HG03558 (cell line): Measurements from ENCODE around the gene IER5L.
"Not testable (repeated sequence)": the region's sequence is repeated elsewhere in the genome, so short reads cannot be mapped to it uniquely, and the experiment has no call there.

Experiments used
- ATAC-seq: cut with Tn5 transposase; IDR thresholded peaks from one replicate; pipeline ENCODE4 v1.9.1; 2021; ENCODE audit warnings: moderate number of reproducible peaks; ENCODE audit not compliant: unreplicated experiment; ENCODE audit errors: extremely low read depth

The IER5L gene

DNA sequence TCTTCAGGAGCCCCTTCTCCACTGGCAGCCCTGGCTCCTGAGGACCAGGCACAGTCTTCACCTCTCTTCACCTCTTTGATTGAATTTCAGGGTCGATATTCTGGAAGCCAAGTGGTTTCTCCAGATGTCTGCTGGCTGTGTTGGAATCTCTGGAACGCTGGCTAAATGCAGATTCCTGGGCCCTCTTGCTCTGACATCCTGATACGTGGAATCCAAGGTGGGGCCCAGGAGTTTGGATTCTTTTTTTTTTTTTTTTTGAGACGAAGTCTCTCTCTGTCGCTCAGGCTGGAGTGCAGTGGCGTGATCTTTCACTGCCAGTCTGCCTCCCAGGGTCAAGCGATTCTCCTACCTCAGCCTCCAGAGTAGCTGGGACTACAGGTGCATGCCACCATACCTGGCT lies 26.8 kb upstream of the IER5L start:
- ATAC-seq = no peak

DNA sequence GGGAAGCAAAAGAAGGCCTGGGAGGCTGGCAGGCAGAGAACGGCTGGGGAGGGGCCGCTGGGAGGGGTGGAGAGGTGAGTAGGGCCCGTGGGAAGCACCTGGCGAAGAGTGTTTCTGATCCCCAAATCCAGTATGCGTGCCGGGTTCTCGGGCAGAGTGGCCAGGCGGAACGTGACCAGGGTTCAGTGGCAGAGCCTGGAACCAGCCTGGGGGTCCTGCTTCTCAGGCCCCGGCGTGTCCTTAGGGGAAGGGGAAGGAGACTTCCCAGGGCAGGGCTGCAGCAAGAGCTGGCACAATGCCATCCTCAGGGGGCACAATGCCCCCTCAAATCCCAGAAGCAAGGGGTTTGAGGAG lies 25.5 kb upstream of the IER5L start:
- ATAC-seq = no peak

DNA sequence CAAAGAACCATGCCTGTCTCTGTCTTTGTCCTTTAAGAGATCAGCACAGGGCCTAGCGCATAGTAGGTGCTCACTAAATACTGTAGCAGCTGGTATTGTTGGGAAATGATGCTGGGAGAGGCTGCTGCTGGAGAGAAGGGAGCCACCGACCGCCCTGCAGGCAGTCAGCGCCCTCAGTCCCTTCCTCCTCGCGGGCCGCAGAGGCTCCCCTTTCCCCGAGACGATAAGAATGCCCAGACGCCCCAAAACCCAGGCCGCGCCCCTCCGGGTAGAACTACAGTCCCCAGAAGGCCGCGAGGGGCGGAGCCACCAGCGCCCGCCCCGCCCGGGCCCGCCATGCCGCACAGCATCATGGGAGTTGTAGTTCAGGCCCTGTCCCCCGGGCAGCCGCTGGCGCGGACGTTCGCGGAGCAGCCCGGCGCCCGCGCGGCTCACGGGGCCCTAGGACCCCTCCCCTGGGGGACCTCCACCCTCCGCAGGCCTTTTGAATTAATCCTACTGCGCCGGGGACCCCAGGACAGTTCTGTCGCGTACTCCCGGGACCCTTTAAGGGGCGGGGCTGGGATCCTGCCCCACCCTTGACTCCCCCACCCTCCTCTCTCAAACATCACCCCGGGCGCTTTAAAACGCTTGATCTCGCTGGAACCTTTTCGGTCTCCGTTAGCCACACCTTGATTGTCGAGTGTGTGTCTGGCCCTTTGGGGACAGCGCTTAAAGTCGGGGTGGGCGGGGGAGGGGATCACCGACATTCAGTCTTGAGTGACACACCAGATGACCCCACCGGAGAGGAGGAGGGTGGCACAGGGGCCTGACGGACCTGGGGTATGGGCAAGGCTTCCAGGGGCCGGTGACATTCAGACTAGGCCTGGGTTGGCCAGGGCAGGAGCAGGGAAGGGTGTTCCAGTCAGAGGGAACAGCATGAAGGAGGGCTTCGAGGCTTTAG lies 24.8 kb upstream of the IER5L start:
- ATAC-seq = no peak

DNA sequence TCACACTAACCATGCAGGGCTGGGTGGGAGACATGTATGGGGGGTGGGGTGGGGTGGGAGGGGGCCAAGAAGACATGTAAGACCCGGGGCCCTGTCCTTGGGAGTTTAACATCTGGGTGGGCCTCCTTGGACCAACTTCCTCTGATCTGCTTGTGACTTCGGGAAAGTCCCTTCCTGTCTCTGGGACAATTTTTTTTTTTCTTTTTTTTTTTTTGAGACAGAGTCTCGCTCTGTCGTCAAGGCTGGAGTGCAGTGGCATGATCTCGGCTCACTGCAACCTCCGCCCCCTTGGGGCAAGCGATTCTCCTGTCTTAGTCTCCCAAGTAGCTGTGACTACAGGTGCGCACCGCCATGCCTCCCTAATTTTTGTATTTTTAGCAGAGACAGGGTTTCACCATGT lies 23.8 kb upstream of the IER5L start:
- ATAC-seq = no peak

DNA sequence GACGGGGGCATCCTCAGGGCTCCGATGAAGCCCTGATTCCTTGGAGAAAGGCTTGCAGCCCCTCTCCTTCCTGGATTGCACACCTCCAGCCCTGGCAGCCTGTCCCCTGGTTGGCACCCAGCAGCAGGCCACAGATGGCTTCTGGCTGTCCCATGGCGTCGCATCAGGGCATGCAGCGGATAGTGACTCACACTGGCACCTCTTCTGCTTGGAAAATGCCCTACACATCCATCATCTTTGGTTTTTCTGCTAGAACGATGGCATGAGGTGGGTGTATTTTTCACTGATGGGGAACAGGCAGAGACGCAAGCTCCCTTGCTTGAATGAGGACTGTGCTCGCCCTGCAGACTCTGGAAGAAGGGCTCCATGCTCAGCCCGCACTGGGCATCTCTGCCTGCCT lies 23.2 kb upstream of the IER5L start:
- no peak for ATAC-seq

DNA sequence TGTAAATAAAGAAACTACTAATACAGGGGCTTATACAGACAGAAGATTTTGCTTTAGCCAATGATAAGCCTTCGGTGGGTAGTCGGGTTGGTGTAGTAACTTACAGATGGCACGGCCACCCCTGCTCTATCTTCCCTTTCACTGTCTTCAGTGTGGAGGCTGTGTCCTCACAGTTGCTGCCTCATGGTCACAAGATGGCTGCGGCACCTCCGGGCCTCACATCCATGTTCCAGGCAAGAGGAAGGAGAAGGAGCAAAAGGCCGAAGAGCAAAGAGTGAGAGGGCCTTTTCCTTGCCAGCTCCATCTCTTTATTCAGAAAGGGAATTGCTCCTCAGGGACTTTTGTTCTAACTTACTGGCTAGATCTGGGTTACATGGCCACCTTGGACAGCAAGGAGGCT lies 22.2 kb upstream of the IER5L start:
- ATAC-seq = no peak

DNA sequence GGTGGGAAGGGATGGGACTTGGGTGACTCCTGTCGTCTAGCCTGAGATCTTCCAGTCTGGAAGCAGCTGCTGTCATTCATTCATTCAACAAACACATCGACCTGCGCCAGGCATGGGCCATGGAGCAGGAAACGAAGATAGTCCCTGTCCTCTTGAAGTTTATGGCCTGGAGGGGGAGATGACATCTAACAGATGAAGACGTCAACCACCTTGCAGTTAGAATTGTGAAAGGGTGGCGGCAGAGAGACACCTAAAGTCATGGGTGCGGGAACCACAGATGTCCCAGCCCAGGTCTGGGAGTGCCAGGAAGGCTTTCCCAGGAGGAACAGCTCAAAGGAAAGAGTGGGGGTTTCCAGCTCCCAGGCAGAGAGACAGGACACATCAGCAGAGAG lies 21.0 kb upstream of the IER5L start:
- no peak for ATAC-seq

DNA sequence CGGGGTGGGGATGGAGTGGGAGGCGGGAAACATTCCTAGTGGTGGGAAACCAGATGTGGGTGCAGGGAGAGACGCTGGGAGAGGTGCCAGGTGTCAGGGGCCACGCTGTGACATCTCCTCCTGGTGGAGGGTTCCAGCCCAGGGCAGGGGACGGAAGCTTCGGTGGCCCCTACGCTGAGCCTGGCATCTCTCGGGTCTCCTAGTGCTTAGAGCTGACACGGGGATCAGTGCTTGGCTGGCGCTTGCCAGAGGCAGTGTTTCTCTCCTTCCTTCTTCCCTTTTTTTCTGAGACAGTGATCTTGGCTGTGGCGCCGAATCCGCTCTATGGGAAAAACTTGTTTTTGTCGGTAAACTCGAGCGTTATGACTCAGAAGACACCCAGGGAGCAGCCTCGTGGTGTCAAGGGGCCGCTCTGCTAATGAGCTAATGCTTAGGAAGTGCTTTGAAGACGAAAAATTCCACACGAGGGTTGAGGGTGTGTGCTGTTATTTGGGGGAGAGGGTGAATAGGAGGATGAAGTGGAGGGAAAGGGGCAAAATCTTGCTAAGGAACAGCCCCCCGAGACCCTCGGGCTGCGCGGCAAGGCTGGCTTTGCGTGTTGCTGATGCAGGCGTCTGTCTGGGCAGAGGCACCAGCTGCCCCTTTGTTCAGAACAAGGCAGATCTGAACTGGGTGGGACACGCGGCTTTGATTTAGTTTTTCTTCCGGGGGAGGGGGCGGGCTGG lies 20.4 kb upstream of the IER5L start:
- no peak for ATAC-seq

DNA sequence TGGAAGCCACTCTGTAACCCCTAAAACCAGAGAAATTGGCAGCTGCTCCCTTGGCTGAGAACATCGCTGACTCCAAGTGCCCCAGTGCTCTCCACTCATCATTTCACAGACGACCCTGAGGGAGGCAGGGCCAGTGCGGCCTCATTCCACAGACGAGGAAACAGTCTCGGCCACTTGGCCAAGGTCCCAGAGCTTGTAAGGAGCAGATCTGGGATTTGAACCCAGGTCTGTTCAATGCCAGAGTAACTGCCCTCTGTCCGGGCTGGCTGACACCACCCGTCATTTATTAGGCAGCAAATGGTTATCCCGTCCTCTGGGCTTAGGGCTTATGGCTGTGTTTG lies 19.9 kb upstream of the IER5L start:
- ATAC-seq = no peak

DNA sequence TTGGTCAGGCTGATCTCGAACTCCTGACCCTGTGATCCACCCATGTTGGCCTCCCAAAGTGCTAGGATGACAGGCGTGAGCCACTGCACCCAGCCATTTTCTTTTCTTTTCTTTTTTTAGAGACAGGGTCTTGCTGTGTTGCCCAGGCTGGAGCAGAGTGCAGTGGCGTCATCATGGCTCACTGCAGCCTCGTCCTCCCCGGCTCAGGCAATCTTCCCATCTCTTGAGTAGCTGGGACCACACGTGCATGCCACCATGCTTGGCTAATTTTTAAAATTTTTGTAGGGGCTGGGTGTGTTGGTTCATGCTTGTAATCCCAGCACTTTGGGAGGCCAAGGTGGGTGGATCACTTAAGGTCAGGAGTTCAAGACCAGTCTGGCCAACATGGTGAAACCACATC lies 19.0 kb upstream of the IER5L start:
- not testable (repeated sequence) for ATAC-seq

DNA sequence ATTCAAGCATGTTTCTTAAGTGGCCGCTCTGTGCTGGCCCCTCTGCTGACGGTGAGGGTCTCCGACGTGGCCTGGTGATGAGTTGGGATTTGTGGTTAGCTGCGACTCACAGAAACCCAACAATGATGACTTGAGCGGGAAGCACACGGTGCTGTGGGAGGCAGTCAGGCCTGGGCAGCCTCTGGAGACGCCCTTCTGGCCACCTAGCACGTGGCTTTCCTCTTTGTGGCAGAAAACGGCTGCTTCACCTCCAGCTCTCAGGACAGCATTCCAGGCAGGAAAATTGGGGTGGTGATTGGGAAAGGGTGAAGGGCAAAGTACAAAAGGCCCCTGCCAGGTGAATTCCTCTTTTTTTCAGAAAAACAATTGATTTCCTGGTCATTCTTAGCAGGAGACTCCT lies 17.5 kb upstream of the IER5L start:
- no peak for ATAC-seq

DNA sequence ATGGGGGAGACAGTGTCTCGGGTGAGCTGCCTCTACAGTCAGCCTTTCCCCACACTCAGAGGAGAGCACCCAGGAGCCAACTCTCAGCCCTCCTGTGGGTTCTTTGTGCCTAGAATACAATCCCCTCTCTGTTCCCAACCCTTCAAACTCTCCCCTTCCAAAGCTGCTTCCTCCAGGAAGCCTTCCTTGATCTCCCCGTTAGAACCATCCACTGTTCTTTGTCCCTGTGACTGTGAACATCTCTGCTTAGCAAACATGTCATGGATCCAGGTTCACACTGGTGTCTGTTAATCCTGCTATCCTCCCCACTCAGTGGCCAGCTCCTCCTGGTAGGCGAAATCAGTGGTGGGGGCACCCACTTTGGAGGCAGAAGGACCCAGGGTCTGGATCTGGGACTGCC lies 16.2 kb upstream of the IER5L start:
- no peak for ATAC-seq

DNA sequence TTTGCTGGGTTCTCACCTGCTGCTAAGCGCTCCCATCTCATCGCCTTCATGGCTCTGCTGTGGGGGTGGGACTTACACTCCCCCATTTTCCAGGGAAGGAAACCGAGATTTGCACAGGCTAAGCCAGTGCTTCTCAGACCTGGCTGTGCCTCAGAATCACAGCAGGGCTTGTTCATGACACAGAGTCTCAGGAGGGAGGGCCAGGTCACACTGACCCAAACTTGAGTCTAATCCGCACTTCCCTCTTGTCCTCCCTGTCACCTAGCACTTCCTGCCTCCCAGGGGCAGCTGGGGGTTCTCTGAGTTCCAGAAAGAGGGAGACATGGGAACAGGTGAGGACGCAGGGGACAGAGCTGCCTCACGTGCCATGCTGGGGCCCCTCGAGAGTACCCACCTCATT lies 15.6 kb upstream of the IER5L start:
- no peak for ATAC-seq

DNA sequence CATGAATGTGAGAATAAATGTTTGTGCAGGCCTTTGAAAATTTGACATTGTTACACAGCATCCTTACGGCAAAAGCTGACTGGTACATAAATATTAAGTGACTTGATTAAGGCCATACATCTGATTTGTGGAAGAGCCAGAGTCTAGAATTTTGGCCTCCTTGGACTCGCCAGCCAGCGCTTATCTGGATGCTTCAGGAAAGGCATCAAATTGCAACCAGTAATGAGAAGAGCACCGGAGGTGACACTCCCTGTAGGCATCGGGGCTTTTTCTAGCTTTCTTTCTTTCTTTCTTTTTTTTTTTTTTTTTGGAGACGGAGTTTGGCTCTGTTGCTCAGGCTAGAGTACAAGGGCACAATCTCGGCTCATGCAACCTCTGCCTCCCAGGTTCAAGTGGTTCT lies 13.2 kb upstream of the IER5L start:
- ATAC-seq = no peak

DNA sequence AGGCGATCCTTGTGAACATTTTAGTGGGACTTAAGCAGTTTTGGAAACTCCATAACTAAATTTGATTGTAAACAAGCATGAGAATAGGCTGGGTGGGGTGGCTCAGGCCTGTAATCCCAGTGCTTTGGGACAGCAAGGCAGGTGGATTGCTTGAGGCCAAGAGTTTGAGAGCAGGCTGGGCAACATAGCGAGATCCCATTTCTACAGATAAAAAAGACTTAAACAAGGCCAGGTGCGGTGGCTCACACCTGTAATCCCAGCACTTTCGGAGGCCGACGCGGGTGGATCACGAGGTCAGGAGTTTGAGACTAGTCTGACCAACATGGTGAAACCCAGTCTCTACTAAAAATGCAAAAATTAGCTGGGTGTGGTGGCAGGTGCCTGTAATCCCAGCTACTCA lies 11.9 kb upstream of the IER5L start:
- ATAC-seq = not testable (repeated sequence)

DNA sequence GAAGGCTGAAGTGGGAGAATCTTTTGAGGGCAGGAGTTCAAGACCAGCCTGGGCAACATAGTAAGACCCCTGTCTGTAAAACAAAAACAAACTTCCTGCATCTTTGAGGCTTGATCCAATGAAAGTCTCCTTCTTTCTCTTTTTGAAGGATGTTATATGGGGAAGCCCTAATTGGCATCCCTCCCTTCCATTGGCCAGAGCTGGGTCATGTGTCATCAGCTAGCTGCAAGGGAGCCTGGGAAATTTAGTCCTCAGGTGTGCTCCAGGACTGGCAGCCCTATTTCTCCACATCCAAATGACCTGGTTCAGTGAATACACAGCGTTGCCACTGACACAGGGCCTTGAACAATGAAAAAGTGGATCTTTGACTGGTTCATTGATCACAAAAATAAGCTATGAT lies 9.0 kb upstream of the IER5L start:
- no peak for ATAC-seq

DNA sequence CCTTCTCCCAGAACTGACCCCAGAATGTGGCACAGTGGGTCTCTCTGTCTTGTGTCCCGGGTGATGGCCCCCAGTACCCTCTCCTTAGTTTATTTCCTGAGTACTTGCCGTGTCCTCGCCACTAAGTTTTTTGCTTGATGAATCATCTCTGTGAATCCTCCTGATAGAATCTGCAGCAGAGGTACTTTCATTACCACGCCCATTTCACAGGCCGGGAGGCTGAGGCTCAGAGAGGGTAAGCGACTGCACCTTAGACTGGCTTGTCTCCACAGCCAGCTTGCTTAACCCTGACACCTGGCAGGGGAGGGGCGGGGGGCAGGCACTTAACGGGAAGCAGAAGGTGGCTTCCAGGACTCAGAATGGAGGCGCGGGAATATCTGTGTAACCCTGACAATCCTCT lies 7.9 kb upstream of the IER5L start:
- ATAC-seq = no peak

DNA sequence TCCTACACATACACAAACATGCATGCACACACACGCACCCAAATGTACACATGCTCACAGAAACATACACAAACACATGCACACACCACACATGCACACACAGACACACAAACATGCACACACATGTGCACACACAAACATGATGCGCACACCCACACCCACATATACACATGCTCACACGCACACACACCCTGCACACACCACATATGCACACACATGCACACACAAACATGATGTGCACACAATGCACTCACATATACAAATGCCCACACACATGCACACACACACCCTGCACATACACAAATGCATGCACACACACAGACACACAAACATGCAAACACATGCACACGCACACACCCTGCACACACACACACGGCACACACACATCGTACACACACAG lies 7.3 kb upstream of the IER5L start:
- ATAC-seq = no peak

DNA sequence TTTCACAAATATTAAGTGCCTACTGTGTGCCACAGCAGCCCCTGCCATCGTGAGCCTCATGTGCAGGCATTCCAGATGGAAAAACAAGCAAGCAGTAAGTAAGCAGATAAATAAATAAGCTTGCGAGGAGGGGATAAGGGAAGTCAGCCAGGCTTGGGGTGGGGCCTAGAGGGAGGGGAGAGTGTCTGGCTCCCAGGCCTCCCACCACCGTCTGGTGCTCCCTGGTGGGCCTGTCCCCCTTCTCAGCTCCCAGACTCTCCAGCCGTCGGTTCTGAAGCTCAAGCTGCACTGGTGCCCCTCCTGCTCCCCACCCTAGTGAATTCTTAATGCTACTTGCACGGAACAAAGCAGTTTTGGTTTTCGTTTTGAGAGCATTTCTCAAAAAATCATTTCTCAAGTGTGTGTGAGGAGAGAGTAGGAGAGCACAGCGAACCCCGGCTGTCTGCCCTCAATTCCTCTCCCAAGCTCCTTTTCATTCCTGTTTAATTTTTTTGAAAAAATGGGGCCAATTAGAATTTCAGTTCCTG lies 6.6 kb upstream of the IER5L start:
- no peak for ATAC-seq

DNA sequence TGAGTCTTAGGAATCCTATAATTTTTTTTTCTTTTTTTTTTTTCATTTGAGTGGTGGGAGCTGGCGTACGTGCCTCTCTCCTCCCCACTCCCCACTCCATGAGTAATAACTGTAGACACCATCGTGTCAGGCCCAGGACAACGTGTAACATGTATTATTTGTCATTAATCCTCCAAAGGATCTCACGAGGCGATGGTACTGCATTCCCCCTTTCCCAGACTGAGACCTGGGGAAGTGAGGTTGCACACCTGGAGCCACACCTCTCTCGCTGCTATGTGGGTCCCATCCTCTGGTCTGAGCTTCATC lies 6.1 kb upstream of the IER5L start:
- no peak for ATAC-seq

DNA sequence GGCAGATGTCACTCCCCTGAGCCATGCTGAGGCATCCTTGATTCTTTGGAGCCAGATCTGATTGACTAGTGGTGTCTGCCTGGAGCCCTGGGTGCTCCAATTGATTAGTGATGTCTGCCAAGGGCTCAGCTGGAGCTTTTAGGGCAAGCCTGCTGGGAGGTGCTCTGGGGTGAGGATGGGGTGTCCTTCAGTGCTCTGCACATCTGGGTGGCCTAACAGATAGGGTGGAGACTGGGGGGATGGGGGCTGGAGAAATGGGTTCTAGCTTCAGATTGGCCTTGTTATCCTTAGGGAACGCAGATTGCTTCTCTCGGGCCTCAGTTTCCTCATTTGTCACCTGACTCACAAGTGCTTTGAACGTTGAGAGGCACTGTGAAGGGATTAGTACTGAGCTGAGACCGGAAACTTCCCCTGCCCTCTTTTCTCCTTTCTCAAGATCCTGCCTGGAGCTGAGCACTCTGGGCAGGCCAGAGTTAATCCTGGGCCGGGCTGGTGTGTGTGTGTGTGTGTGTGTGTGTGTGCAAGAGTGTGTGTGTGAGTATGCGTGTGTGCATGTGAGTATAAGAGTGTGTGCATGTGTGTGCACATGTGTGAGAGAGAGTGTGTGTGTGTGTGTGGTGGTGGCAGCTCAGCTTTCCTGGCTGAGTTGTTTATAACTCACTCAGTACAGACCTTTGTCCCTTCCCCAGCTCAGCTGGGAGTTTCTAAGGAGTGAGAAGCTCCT lies 5.6 kb upstream of the IER5L start:
- no peak for ATAC-seq
